Activated CD4-positive, CD25-positive, alpha-beta regulatory T cell (primary cell): ENCODE measurements around the gene CAMKK2.
"Not testable (repeated sequence)": the region's sequence is repeated elsewhere in the genome, so short reads cannot be mapped to it uniquely, and the experiment has no call there.

Experiments used
- DNase-seq, 4 experiments: peaks; one replicate each; lab custom pipeline; 2025; lab: John Stamatoyannopoulos, UW

Gene CAMKK2

DNA sequence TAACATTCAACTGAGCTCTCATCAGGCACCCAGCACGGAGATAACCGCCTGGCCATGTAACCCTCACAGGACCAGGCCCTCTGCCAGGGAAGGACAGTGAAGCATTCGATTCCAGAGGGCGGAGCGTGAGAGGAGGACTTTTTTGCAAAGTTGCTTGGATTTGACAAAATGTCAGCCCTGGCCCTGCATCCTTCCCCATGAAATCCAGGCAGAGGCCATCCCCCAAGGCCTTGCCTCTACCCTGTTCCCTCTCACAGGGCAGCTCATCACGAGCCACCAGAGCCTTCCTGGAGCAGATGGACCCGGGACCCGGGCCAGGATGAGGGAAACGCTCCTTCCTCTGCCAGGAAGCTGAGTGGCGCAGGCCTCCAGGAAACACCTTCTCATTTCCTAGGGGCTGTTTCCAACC, 17.0 kb downstream of the CAMKK2 start:
- no peak for DNase-seq

DNA sequence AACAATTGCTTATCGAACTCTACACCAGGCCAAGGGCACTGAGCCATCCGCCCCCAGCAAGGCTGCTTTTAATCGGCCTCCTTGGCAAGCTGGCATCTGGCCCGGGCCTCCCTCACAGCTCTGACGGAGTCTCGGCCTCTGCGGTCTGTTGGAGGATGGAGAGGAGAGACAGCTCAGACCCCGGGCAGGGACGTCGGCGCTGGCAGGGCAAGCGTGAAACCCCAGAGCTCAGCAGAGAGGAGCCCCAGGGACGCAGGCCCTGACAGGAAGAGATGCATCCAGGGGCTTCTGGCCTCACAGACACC, 17.5 kb downstream of the CAMKK2 start:
- DNase-seq: no peak

DNA sequence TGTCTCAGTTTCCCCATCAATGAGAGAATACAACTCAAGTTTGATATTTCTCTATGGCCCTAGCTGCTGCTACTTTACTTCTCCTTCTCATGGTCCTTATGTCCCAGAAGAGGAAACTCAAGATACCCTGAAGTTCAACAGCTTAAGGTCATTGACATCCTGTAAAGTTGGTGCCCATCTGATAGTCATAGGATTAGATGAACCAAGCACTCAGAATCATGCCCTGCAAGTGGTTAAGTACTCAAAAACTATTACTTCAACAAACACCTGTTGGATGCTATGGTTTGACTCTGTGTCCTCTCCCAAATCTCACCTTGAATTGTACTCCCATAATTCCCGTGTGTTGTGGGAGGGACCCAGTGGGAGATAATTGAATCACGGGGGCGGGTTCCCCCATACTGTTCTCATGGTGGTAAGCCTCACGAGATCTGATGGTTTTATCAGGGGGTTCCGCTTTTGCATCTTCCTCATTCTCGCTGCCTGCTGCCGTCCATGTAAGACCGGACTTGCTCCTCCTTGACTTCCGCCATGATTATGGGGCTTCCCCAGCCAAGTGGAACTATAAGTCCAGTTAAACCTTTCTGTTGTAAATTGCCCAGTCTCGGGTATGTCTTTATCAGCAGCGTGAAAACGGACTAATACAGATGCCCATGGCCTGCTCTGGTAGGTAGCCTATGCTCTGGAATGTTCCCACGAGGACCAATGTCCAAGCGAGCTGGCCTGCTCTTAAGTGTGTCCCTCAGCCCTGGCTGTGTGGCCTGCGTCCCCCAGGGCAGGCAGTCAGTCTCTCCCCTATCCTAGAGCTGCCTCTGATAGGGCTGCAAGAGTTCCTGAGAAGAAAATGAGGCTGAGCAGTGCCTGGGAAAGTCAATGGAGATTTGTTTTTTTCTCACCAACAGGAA, 18.1 kb downstream of the CAMKK2 start:
- no peak for DNase-seq

DNA sequence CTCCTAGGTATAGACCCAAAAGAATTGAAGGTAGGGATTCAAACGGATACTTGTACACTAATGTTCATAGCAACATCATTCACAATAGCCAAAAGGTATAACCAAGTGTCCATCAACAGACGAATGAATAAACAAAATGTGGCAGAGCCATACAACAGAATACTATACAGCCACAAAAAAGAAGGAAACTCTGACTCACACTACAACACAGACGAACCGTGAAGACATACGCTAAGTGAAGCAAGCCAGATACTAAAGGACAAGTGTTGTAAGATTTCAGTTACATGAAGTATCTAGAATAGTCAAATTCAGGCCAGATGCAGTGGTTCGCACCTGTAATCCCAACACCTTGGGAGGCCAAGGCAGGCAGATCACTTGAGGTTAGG, 19.1 kb downstream of the CAMKK2 start:
- no peak for DNase-seq

DNA sequence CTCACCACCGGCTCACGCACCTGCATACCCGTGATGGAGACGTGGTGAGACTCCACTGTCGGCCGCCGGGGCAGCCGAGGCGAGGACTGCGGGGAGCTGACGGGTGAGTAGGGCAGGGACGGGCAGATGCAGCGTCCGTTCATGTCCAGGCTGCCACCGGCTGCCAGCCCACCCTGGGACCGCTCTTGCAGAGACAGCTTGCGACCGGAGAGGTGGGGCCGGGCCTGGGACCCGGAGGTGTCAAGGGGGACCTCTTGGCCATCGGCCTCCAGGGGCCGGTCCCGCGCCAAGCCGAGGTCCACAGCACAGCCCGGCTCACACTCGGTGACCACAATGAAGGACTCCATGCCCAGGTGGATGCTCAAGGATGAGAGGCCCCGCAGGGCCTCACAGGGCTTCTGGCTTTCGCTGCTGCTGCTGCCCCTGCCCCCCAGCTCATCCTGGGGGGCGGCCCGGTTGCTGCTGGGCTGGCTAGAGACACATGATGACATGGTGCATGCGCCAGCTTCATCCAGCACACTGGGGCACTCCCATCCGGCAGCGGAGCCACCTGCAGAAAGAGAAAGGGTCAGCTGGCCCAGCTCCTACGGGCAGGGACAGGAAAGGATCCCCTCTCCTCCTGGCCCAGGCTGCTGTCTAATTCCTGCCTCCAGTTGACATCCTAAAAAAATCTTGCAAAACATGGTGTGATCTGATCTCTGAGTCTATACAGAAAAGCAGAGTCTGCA, 22.3 kb downstream of the CAMKK2 start:
- no peak for DNase-seq

DNA sequence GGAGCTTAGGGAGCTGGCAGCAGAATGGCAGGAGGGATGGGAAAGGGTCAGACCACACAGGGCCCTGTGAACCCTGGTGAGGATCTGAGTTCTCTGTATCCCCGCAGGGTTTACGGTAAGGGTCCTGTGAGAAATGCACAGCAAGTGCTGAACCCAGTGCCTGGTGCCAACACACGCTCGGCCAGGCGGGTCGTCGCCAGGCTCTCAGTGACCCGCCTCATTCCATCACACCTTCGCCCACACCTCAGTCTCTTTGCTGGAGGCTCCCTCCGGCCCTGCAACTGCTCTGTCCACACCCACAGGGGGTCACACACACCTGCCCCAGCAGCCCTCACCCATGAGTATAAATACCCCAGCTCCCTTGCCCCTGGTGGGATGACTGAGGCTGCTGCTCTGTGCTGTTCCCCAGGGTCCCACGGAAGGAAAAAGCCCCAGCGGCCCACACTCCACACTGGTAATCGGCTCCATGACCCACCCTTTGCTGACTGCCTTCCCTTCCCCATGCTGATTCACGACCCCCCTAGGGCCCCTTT, 23.1 kb downstream of the CAMKK2 start:
- no peak for DNase-seq

DNA sequence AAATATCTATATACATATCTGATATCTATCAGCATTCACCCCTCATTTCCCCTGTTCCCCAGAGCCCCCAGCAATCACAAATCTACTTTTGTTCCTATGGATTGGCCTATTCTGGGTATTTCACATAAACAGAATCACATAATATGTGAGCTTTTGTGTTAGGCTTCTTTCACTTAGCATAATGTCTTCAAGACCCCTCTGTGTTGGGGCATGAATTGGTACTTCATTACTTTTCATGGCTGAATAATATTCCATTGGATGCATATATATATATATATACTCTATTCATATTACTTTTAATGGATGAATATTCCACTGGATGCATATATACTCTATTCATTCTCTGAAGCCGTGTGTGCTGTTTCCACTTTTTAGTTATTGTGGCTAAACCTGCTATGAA, 28.7 kb downstream of the CAMKK2 start:
- DNase-seq: no peak

DNA sequence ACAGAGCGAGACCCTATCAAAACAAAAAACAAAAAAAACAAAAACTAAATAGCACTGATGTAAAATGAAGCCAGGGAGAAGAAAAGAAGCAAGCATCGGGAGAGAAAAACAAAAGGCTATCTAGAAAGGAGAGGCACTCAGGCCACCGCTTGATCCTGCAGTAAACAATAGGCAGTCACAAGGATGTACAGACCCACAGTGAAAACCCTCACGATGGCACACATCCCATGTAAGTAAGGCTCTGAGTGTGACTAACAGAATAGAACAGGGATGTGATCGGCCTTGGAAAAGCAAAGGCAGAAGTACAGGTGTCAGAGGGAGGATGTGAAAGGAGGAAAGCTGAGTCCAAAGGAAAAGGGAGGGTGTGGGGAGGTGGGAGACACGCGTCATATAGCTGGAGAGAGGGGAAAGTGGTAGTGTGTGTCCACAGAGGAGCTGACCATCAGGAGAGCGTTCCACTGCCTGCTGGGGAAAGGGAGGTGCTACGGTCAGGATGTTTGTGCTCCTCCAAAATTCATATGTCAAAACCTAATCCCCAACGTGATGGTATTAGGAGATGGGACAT, 31.5 kb downstream of the CAMKK2 start:
- no peak for DNase-seq

DNA sequence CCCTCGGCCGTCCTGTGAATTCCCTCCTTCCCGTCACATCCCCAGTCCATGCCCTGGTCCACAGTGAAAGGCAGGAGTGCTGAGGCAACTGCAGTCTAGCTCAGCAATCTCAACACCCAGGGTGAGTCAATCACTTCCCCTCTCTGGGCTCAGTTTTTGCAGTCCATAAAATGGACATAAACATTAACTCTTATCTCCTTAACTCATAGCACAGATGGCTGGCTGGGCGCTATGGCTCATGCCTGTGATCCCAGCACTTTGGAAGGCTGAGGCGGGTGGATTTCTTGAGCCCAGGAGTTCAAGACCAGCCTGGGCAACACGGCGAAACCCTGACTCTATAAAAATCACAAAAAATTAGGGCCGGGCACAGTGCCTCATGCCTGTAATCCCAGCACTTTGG, 32.4 kb downstream of the CAMKK2 start:
- DNase-seq: no peak

DNA sequence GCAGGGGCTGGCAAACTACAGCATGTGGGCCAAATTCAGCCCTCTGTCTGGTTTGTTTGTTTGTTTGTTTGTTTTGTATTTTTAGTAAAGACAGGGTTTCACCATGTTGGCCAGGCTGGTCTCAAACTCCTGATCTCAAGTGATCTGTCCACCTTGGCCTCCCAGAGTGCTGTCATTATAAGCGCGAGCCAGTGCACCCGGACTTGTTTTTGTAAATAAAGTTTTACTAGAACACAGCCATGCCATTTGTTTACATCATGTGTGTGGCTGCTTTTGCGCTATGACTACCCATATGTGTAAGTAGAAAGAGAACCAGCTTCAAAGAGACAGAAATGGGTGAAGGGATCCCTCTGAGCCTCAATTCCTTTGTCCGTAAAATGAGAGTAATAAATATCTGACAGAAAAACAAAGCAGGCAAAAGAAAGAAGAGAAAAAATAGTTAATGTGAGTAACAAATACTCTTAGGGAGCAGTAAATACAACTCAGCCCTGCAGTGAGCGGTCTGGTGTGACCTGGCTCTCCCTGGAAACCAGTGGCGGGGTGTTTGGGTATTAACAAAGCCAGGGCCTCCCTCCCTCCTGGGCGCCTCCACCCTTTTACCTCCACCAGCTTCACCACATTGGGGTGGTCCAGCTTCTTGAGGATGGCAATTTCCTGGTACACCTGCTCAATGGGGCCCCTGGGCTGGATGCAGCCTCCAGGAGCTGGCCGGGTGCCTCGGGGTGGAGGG, 33.1 kb downstream of the CAMKK2 start:
- DNase-seq: no peak

DNA sequence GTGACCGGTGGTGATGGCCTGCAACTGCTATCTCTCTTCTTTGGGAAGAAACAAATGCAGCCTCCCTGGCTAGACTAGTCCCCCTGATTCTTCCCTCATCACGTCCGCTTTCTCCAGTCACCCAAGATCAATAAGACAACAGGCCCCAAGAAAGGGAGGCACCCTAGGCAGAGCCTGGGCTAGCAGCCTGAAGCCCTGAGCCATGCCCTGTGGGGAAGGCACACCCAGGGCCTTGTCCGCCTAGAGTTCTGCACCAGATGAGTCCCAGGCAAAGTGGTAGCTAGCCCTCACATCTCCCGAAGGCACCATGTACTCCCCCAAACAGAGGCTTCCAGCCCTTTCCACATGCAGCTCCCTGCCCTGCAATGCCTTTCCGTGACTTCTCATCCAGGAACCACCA, 35.1 kb downstream of the CAMKK2 start:
- DNase-seq: no peak

DNA sequence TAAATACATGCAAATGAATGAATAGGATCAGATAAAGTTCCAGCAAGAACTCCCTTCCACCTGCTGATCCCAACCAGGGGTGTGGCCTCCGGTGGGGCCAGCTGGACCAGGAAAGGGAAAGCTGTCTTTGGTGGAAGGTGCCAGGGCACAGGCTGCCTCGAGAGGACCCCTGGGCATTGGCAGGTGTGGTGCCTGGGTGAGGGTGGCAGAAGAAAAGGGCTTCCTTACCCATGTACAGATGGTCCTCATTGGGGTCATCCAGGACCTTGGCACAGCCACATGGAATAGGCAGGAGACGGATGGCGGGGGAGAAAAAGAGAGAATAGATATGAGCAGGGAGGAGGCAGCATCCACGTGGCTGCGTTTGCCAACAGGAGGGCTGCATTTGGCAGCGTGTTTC, 36.4 kb downstream of the CAMKK2 start:
- no peak for DNase-seq

DNA sequence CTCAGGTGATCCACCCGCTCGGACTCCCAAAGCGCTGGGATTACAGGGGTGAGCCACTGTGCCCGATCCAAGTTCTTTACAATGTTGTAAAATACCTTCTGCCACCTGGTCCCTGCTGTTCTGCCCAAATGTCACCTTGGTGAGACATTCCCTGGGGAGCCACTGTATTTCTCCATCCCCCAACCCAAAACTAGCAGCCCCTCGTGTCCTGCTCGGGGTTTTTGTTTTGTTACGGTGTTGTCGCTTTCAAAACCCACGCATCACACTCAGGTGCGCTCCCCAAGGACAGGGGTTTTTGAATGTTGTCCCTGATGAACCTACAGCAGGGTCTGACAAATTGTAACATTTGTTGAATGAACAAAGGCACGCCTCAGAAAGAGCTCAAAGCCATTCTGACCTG, 37.4 kb downstream of the CAMKK2 start:
- no peak for DNase-seq

DNA sequence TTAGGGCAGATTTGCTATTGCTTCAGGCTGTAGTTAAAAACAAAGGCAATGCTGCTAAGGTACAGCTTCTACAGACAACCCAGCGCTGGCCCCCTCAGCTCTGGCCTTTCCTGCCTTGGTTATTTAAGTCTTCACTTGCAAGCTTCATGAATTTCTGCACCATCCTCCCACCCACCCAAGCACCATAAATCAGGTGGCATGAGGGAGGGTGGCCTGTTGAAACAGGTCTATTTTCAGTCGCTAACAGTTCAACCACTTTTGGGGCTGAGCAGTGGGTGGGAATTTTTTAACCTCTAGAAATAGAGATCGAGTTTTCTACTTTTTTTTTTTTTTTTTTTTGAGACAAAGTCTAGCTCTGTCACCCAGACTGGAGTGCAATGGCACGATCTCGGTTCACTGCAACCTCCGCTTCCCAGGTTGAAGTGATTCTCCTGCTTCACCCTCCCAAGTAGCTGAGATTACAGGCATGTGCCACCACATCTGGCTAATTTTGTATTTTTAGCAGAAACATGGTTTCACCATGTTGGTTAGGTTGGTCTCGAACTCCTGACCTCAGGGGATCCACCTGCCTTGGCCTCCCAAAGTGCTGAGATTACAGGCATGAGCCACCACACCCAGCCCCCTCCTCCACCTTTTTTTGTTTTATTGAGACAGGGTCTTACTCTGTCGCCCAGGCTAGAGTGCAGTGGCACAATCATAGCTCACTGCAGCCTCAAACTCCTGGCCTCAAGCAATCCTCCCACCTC, 38.6 kb downstream of the CAMKK2 start:
- not testable (repeated sequence) for DNase-seq

DNA sequence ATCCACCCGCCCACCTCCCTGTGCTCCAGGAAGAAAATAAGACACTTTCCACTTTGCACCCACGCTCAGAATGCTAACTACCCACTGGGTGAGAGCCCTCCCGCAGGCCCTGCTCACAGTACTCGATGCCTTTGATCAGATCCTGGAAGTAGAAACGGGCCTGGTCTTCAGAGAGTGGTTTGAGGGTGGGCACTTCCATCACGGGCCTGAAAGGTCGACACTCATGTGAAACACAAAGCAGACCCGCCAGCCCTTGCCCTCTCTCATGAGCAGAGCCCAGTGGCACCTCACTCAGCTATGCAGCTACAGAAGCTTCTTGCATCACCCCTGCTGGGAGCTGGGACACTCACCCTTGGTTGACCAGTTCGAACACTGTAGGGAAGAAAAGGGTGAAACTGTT, 41.1 kb downstream of the CAMKK2 start:
- DNase-seq: no peak

DNA sequence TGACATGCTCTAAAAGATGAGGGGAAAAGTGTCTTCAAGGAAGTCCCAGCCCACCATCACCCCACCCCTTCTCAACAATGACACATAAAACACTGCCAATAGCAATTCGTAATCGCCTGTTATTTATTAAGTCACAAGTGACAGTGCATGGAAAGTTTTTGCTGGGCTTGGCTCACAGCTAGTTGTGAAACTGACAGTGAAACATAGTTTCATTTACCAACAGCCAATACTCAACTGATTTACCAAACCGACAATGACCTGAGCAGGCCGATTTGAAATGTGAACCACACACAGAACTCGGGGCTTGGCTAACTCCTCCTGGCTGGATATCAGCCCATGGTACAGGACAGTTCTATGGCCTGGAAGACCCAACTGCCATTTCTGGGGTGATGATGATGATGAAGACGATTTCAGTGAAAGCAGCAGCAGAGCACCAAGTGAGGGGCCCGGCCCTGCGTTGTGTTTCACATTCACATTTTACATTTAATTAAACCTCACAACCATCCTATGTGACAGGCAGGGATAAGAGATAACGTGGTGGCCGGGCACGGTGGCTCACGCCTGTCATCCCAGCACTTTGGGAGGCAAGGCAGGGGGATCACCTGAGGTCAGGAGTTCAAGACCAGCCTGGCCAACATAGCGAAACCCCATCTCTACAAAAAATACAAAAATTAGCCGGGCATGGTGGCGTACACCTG, 42.7 kb downstream of the CAMKK2 start:
- no peak for DNase-seq

DNA sequence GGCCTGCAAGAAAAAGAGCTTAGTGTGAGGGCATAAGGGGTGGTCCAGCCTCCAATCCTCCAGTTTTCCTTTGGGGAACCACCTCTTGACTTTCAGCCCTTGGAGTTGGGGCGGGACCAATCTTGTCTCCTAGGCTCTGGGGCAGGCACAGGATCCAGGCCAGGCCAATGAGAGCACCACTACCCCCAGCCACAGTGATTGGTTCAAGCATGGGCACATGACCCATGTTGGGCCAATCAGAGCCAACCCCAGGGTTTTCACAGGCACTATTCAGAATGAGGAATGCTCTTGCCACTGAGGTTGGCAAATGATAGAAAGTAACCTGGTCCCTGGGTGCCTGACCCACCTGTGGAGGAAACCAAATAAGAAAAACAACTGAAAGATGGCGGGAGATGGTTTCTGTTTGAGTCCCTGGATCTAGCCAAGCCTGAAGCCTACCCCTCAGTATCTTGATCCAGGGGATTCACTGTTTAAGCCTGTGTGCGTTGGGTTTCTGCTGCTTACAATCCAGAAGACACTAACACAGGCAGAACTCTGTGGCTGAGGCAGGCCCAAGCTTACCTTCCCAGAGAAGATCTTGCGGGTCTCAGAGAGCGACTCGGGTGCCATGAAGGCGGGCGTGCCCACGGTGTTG, 43.7 kb downstream of the CAMKK2 start:
- DNase-seq: no peak

DNA sequence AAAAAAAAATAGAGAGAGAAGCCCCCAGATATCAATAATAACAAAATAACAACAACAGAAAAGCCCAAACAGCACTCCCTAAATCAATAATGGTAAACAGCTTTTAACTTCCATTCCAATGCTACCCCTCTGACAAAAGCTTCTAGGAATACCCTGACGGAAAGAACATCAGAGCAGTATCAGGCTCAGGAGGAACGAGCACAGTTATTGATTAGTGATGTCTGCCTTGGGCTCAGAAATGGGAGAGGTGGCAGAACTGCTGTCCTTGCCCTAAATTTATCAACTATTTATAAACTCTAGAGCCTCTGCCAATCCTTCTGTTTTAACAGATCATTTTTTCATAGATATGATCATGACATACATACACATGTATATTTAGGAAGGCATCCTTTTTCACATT, 44.7 kb downstream of the CAMKK2 start:
- DNase-seq: no peak

DNA sequence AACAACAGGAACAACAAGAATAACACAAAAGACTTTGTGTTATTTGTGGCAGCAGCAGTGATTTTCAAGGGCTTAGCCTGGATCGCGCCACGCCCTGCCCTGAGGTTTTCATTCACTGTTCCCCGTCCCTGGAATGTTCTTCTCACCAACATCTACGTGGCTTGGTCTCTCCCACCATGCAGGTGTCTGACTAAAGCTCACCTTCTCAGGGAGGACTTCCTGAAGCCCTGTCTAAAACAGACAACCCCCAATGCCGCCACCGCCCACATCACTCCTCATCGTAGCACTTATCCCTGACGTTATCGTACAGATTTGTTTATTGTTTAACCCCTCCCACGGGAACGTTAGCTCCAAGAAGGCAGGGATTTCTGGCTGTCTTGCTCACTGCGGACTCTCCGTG, 46.1 kb downstream of the CAMKK2 start:
- no peak for DNase-seq

DNA sequence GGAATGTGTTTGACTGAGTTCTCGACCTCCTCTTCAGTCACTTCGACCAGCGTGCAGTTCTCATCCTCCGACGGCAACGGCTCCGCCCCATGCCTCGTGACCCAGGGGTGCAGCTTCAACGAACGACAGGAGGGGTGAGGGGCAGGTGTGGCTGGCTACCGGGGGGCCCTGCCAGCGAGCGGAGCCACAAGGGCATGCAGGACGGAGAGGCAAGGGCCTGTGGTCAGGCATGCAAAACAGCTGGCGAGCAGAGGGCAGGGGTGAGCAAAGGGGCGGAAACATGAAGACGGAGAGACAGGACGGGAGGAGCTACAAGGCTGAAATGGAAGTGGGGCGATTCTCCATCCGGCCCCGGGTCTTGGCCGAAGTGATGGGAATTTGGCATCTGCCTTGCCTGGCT, 47.9 kb downstream of the CAMKK2 start:
- no peak for DNase-seq
